Cardiac fibroblast (primary cell): ENCODE results near the gene TBC1D8.

Source experiments
- DNase-seq, 2 donors: peaks; one replicate each; pipeline versions ENCODE4 v3.0.0 to v3.0.0-alpha.2; 2010; ENCODE audit warnings: low read depth in 2 of 2
- H3K4me3 ChIP-seq, 2 donors: replicated peaks in 1 of 2; 1 replicate in 1 of 2; 2 replicates in 1 of 2; pipeline ENCODE4 v1.5.1; 2011; ENCODE audit warnings: low read depth in 2 of 2, low read length in 2 of 2, mild to moderate bottlenecking in 2 of 2, moderate library complexity in 1 of 2
- TF ChIP-seq, protein P1 (sequence below): IDR thresholded peaks from one replicate; pipeline ENCODE4 v1.5.1; 2011; ENCODE audit warnings: low read depth, mild to moderate bottlenecking, low read length, inconsistent platforms

TBC1D8 gene

DNA sequence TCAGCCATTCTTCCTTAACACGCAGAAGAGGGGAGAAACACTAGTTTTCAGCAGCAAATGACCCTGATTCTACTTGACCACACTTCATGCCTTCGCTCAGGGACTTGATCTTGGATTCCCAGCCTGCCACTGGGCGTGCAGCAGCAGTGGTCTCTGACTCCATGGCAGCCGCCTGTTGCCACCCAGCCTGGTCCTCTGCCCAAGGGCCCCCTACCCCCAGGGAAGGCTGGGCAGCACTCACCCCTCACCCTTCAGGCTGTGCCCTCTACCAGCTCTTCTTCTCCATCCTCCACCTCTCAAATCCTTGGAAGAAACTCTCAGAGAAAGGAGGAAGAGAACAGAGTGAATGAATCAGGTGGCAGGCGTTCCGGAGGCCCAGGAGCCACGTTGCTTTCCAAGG is 181.2 kb downstream of the TBC1D8 start:
- DNase-seq = no peak
- TF ChIP-seq, protein P1, sequence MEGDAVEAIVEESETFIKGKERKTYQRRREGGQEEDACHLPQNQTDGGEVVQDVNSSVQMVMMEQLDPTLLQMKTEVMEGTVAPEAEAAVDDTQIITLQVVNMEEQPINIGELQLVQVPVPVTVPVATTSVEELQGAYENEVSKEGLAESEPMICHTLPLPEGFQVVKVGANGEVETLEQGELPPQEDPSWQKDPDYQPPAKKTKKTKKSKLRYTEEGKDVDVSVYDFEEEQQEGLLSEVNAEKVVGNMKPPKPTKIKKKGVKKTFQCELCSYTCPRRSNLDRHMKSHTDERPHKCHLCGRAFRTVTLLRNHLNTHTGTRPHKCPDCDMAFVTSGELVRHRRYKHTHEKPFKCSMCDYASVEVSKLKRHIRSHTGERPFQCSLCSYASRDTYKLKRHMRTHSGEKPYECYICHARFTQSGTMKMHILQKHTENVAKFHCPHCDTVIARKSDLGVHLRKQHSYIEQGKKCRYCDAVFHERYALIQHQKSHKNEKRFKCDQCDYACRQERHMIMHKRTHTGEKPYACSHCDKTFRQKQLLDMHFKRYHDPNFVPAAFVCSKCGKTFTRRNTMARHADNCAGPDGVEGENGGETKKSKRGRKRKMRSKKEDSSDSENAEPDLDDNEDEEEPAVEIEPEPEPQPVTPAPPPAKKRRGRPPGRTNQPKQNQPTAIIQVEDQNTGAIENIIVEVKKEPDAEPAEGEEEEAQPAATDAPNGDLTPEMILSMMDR = no peak
- H3K4me3 ChIP-seq = no peak overlapping the region

DNA sequence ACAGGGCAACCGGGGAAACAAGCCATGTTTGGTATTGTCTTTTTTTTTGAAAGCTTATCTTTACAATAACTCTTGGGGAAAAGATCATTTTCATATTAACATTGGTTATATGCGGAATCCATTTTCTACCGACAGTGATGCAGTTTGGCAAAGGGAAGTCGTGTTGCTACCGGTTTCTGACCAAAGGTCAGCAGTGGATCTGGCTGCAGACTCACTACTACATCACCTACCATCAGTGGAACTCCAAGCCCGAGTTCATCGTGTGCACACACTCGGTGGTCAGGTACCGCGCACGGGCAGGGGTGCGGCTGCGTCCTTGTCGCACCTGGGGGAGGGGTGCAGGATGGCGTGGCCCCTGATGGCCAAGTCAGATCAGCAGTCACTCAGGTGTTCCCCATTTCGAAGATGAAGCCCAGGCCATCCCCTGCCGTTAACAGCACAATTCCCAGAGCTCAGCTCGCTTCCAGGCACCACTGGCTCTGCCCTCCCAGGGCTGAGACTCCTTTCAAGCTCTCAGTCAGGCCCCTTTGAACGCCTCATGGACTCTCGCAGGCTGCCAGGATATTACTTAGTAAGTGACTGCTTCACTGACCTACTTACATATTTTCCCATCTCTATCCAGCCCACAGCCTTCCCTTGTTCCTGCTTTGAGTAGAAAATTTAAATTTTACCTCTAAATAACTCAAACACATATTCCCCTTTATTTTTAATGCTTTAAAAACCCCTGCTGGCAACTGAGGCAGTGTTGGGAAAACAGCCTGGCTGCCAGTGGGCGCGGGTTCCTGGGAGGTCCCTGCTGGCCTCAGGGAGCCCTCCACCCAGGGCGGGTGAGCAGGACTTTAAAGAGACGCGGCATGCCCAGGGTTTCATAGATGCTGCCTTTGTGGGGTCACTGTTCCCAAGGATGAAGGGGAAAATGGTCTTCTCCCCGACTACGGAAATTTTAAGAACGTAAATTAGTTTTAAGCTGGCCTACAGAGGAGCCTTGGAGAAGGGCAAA is 182.7 kb downstream of the TBC1D8 start:
- DNase-seq = no peak
- no peak overlapping the region for H3K4me3 ChIP-seq
- TF ChIP-seq, protein P1 = no peak

DNA sequence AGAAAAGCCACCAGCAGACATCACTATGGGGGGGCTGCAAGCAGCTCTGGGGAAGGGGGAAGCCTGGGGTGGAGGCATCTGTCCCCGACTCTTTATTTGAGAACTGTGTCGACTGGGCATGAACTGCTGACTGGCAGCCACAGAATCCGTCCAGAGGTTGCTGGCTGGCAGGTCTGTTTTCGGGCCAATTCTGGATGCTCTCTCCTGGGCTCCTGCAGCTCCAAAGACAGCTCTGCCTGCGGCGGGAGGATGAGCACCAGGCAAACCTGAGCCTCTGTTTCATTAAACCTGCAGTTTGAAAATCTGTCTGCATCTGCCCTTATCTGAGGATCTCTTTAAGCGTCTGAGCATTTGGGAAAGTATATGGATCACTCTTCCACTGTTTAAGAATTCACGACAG is 183.5 kb downstream of the TBC1D8 start:
- H3K4me3 ChIP-seq = no peak overlapping the region
- TF ChIP-seq, protein P1 = no peak
- no peak for DNase-seq

DNA sequence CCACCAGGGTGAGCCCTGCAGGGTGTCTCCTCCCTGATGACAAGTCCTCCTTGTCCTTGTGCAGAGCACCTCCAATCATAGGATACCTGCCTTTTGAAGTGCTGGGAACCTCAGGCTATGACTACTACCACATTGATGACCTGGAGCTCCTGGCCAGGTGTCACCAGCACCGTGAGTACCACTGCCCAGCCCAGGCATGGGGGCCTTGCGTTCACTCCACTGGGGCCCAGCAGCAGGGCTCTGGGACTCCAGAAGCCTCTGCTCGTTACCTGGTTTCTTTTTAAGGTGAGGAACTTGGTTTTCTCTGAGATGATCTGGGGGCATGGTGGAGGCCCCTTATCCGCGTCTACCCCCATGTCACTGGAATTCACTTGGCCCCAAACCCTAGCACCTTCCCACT is 185.6 kb downstream of the TBC1D8 start:
- DNase-seq = no peak
- TF ChIP-seq, protein P1 = no peak
- no peak overlapping the region for H3K4me3 ChIP-seq

DNA sequence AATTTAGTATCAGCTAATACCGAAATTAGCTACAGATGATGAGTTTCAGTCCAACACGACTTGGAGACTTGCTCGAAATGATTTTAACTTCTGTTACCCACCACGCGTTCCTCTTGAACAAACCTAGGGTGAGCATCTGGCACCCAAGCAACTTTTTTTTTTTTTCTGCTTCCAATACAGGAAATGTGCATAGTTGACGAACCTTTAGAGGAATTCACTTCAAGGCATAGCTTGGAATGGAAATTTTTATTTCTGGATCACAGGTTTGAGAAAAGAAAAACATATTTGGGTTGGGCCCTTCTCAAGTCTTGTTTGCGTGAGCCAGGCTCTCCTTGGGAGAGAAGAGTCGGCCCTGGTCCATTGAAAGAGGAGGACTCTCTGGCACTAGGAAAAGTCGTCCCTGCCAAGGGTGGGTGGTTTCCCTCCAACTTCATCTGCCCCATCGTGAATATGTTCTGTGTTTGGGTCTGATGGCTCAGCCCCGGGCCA is 186.5 kb downstream of the TBC1D8 start:
- DNase-seq = no peak
- H3K4me3 ChIP-seq = no peak overlapping the region
- TF ChIP-seq, protein P1 = no peak

DNA sequence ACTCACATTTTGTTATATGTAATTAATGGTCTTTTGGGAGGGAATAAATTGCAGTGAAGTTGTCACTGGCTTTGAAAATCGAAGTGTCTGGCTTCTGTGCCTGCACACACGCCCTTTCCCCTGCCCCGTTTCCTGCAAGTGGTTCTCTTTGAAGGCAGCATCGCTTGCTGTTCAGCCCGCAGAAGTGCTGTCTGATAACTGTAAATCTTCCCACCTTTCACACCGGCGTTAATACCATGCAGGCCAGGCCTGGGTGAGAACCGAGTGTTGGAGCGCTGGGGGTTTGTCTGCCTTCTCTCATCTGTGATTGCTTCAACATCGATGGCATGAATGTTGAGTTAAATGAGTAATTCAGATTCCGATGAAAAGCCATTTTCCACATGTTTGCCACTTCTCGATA is 187.0 kb downstream of the TBC1D8 start:
- no peak overlapping the region for H3K4me3 ChIP-seq
- no peak for DNase-seq
- TF ChIP-seq, protein P1 = no peak
